Mucosa of descending colon (tissue), 3 donors: ENCODE data around the gene DPH6. TPM values are rescaled to one million over a fixed set of nuclear protein-coding genes. Genes with fewer than 3 reads are reported as not detected.

Experiments used
- ATAC-seq: fragments of 200-7000 bp; cut with Tn5 transposase; one replicate; pipeline ENCODE4 v1.9.1; 2020; ENCODE audit warnings: mild to moderate bottlenecking, moderate library complexity
- DNase-seq, 3 donors: peaks; one replicate each; pipeline ENCODE4 v3.0.0-alpha.2; 2020
- H3K36me3 ChIP-seq: fragments of 200-600 bp; one replicate; pipeline ENCODE4 v1.8.0; 2021; ENCODE audit warnings: low read depth, mild to moderate bottlenecking
- H3K4me1 ChIP-seq: fragments of 200-600 bp; one replicate; pipeline ENCODE4 v1.8.0; 2021; ENCODE audit warnings: low read depth, mild to moderate bottlenecking
- H3K4me3 ChIP-seq: fragments of 200-600 bp; one replicate; pipeline ENCODE4 v1.8.0; 2021; ENCODE audit warnings: mild to moderate bottlenecking
- H3K9me3 ChIP-seq: fragments of 200-600 bp; one replicate; pipeline ENCODE4 v1.8.0; 2021; ENCODE audit warnings: mild to moderate bottlenecking
- CTCF ChIP-seq: fragments of 200-600 bp; IDR thresholded peaks from one replicate; pipeline ENCODE4 v1.8.0; 2022; ENCODE audit warnings: antibody characterized with exemption, mild to moderate bottlenecking
- intact Hi-C, 2 donors: fragments of 100-400 bp; cut with DNase I in 1 of 2; cut with micrococcal nuclease in 1 of 2; formaldehyde crosslinking; loops; one replicate each; pipeline versions ENCODE4 v1.11.0 to v1.11.1; 2022; cut with DNase I, micrococcal nuclease
- total RNA-seq, 3 donors: library from RNA; stranded (reverse); fragmentation: NEBNext Ultra II Directional in 2 of 3; extraction: Animal tissue kit (Norgen Biotek cat#: 25700) in 2 of 3; gene quantifications; one replicate each; pipeline versions ENCODE4 v1.2.1 to v1.2.4, GENCODE V29; 2021 to 2023
- donor health status: DM: no; HTN: no; CAD: no; lungs with moderate emphysema.
- donor health status: DM: no; HTN: no; CAD: no.
- donor health status: DM: no; HTN: yes; CAD: no.

The DPH6 gene
- total RNA-seq, 3 donors from 2014 or later: 16.8 to 23.7 (median 21.2) TPM

- H3K4me1 ChIP-seq: no peaks in the 10 kb centered on the region
- no peak for TF ChIP-seq CTCF
- ATAC-seq (no peak), DNase-seq (no peak)
- H3K4me3 ChIP-seq: no peak overlapping the region
- no peaks in the 10 kb centered on the region for H3K36me3 ChIP-seq
- intact Hi-C loops: no loop called here
- H3K9me3 ChIP-seq: no peaks in the 10 kb centered on the region
Measured at GRCh38 chr15:35560258-35560657, 14.3 kb upstream of the DPH6 start.

DNA sequence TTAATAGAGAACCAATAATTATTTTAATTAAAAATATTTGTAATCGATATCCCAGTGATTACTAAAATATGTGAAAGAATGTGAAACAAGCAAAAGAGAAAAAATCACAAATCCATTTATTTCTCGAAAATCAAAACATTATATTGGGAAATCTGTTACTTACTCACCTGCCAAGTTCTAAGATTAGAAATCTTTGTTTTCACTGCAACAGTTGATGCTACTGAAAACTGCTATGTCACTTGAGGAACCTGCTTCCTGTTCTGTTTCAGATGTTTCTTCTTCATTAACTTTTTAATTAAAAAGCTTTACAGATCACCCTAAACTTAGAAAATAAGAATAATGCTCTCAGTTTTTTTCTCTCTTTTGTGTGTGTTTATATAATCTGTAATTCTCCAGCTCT, 13.7 kb upstream of the DPH6 start:
- TF ChIP-seq CTCF: no peak
- DNase-seq (no peak), ATAC-seq (no peak)
- Histone ChIP-seq H3K9me3 (no peaks in the 10 kb centered on the region), H3K4me1 (no peaks in the 10 kb centered on the region), H3K4me3 (no peak overlapping the region), H3K36me3 (no peaks in the 10 kb centered on the region)
- intact Hi-C loops: no loop called here

GRCh38 chr15:35557544-35557943, 11.6 kb upstream of the DPH6 start:
- Histone ChIP-seq H3K36me3 (no peaks in the 10 kb centered on the region), H3K4me3 (no peak overlapping the region), H3K4me1 (no peaks in the 10 kb centered on the region), H3K9me3 (no peaks in the 10 kb centered on the region)
- DNase-seq (no peak), ATAC-seq (no peak)
- no peak for TF ChIP-seq CTCF
- intact Hi-C loops: no loop called here

GRCh38 chr15:35557012-35557411, 11.0 kb upstream of the DPH6 start:
- H3K9me3 ChIP-seq: no peaks in the 10 kb centered on the region
- TF ChIP-seq CTCF: no peak
- no peaks in the 10 kb centered on the region for H3K36me3 ChIP-seq
- ATAC-seq (no peak), DNase-seq (no peak)
- no peaks in the 10 kb centered on the region for H3K4me1 ChIP-seq
- no peak overlapping the region for H3K4me3 ChIP-seq
- intact Hi-C loops: no loop called here

DNA sequence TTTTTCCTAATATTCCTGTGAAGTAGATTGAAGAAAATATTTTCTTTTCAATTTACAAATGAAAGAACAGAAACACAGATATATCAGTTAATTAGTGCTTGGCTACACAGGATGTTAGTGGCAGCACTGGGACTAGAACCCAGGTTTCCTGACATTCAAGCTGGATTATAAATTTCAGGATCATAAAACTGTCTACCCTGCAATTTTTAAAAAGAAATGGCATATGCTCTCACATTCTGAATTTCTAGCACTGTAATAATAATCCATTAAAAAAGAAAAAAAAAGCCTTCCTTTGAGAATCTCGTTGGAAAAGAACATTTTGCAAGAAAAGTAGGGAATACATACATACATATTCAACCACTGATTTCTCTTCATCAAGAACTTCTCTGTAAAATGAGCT, 9.3 kb upstream of the DPH6 start:
- H3K36me3 ChIP-seq: no peaks in the 10 kb centered on the region
- H3K4me3 ChIP-seq: no peak overlapping the region
- no peaks in the 10 kb centered on the region for H3K9me3 ChIP-seq
- no peak for TF ChIP-seq CTCF
- intact Hi-C loops: no loop called here
- no peaks in the 10 kb centered on the region for H3K4me1 ChIP-seq
- DNase-seq: no peak
- no peak for ATAC-seq

GRCh38 chr15:35550957-35551356, 5.0 kb upstream of the DPH6 start:
- no peak for DNase-seq
- TF ChIP-seq CTCF: no peak
- intact Hi-C loops: no loop called here

More at GRCh38 chr15:35550957-35551356, 5.0 kb upstream of the DPH6 start:
- H3K4me1 ChIP-seq: no peaks in the 10 kb centered on the region
- H3K4me3 ChIP-seq: no peak overlapping the region
- no peaks in the 10 kb centered on the region for H3K9me3 ChIP-seq
- ATAC-seq: no peak
- H3K36me3 ChIP-seq: no peaks in the 10 kb centered on the region
